Bronchial epithelial cell (primary cell): ENCODE measurements around the gene CLASP1. TPM values are rescaled to one million over a fixed set of nuclear protein-coding genes. Genes with fewer than 3 reads are reported as not detected.

Experiments used
- DNase-seq: peaks from one replicate; pipeline ENCODE4 v3.0.0-alpha.2; 2010; ENCODE audit warnings: low read depth
- FAIRE-seq: peaks from 2 replicates; lab custom pipeline; 2011; peaks lifted over from hg19 to GRCh38; lab: Jason Lieb, UNC
- H3K27me3 ChIP-seq: 2 replicates; pipeline ENCODE4 v1.5.1; 2011; ENCODE audit warnings: low read length; ENCODE audit not compliant: control insufficient read depth, insufficient read depth
- H3K36me3 ChIP-seq: 2 replicates; pipeline ENCODE4 v1.5.1; 2011; ENCODE audit warnings: low read length; ENCODE audit not compliant: control insufficient read depth, insufficient read depth
- H3K4me3 ChIP-seq: 2 replicates; pipeline ENCODE4 v1.5.1; 2011; ENCODE audit warnings: mild to moderate bottlenecking, low read depth, low read length, control low read depth
- total RNA-seq: library from RNA; depleted of rRNA; stranded (reverse); fragments of >200 nt; gene quantifications from 2 replicates; pipeline ENCODE4 v1.2.1, GENCODE V29; 2014
- TF ChIP-seq, protein P1 (sequence below): IDR thresholded peaks from 2 replicates; pipeline ENCODE4 v1.5.1; 2011; ENCODE audit warnings: mild to moderate bottlenecking, moderate library complexity, low read length, control low read depth, inconsistent platforms; ENCODE audit not compliant: insufficient read depth, severe bottlenecking

Gene CLASP1
- total RNA-seq, 1 donor from 2014 or later, result 56.9 TPM

DNA sequence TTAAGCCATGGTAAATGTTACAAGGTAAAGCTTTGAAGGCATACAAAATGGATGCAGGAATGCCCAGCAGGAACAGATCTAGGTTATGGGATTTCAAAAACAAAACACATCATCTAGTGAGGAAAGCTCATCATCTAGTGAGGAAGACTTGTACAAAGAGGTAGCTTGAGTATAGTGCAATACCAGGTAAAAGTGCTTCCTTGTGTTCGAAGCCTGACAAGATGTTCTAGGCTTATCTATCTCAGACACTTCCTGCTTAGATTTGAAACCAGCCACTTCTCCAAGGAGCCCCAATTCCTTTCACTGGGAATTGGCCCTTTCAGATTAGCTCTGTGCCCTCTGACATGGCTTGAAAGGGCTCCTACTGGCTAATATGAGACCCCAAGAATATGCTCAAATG lies 73.0 kb downstream of the CLASP1 start:
- DNase-seq (no peak), FAIRE-seq (no peak)
- Histone ChIP-seq H3K27me3 (no peaks in the 10 kb centered on the region), H3K4me3 (no peak overlapping the region), H3K36me3 (no peaks in the 10 kb centered on the region)
- TF ChIP-seq, protein P1, sequence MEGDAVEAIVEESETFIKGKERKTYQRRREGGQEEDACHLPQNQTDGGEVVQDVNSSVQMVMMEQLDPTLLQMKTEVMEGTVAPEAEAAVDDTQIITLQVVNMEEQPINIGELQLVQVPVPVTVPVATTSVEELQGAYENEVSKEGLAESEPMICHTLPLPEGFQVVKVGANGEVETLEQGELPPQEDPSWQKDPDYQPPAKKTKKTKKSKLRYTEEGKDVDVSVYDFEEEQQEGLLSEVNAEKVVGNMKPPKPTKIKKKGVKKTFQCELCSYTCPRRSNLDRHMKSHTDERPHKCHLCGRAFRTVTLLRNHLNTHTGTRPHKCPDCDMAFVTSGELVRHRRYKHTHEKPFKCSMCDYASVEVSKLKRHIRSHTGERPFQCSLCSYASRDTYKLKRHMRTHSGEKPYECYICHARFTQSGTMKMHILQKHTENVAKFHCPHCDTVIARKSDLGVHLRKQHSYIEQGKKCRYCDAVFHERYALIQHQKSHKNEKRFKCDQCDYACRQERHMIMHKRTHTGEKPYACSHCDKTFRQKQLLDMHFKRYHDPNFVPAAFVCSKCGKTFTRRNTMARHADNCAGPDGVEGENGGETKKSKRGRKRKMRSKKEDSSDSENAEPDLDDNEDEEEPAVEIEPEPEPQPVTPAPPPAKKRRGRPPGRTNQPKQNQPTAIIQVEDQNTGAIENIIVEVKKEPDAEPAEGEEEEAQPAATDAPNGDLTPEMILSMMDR, result no peak

DNA sequence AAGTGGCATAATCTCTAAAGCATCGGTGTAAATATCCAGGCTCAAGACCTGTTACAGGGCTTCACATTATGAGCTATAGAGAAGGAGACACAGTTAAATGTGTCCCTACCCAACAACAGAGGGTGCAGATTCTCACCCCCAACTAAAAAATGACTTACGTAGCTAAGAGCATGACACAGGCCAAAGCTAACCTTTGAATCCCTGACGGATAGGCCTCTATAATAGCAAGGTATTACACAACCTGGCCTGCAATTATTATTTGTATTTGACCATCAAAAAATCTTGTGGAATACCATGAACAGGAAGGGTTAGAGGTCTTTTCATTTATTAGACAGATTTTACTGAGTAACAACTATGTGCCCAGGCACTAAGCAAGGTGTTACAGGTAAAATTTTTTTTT lies 73.5 kb downstream of the CLASP1 start:
- TF ChIP-seq, protein P1, result no peak
- Histone ChIP-seq H3K4me3 (no peak overlapping the region), H3K27me3 (no peaks in the 10 kb centered on the region), H3K36me3 (no peaks in the 10 kb centered on the region)
- DNase-seq (no peak), FAIRE-seq (no peak)

DNA sequence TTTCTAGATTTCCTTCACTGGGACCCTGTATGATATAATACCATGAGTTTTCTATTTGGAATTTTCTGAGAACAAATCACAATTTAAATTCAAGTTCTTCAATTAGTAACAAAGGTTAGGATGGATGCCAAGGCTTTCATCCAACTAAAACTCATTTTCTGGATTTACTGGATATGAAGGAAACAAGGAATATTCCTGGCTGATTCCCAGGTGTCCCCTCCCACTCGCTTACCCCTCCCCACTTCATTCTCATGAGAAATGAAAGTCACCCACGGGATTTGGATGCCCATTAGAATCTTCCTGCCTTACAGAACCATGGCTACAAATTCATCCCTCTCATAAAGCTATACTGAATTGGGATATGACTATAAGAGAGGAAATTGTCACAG lies 78.6 kb downstream of the CLASP1 start:
- FAIRE-seq (no peak), DNase-seq (no peak)
- no peaks in the 10 kb centered on the region for H3K36me3 ChIP-seq
- no peaks in the 10 kb centered on the region for H3K27me3 ChIP-seq
- no peak overlapping the region for H3K4me3 ChIP-seq
- TF ChIP-seq, protein P1, result no peak

DNA sequence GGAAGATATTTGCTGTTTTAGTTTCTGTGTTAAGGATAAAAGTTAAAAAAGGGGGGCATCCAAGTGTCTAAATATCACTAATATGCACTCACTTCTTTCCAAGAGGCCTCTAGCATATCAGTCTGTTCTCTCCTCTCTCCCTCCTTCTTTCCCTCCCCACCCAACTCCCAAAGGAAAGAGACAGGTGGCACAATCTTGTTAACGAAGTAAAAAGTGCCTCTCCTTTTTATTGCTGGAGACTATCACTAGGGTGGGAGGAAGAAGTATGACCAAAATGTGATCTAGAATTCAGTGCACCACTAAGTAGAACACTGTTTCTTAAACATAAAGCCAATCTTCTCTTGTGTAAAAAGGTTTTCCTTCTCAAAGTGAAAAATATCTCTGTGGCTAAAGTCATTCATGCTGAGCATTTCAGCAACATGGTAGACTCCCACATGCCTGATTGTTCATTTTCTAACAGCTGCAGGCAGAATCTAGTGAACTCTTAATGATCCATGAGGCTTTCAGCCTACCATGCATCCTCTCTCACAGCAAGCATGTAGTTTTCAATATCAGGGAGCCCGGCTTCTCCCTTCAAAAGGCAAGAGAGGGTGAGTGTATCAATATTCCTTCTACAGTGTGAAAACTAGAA lies 79.1 kb downstream of the CLASP1 start:
- Histone ChIP-seq H3K36me3 (no peaks in the 10 kb centered on the region), H3K4me3 (no peak overlapping the region), H3K27me3 (no peaks in the 10 kb centered on the region)
- no peak for FAIRE-seq
- DNase-seq, result no peak
- TF ChIP-seq, protein P1, result no peak

DNA sequence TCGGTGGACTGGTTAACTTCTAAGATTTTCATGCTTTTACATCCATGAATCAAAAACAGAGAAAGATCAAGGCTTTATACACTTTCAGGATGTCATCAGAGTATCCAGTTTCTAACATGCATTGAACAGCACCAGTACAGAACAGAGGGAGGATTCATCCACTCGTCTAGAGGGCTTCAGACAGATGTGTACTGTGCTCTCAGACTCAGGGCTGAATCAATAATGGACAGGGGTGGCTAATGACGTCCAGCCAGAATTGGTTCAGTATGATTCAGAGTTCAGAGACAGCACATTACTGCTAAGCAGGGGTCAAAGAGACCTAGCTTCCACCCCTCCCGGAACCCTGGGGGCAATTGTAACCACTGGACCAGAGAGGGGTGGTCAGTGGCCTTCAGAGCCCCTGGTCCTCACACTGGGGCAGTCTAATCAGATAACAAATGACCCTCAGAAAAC lies 81.3 kb downstream of the CLASP1 start:
- FAIRE-seq (no peak), DNase-seq (no peak)
- no peaks in the 10 kb centered on the region for H3K36me3 ChIP-seq
- no peaks in the 10 kb centered on the region for H3K27me3 ChIP-seq
- H3K4me3 ChIP-seq, result no peak overlapping the region
- TF ChIP-seq, protein P1, result no peak

DNA sequence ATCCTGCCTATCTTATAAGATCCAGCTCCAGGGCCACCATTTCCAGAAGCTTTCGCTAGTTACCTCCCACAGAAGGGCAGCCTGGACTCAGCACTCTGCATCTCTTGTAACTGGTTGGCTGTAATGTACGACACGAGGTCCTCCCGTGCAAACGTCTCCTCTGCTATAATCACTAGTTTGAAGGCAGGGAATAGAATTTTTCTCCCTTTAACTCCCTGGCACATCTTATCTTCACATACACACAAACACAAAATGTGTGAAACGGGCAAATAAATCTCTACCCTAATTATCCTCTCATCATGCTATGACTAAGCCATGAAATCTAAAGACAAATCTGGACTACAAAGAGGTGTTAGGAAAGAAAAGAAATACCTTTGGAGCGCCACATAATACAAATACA lies 81.8 kb downstream of the CLASP1 start:
- DNase-seq (no peak), FAIRE-seq (no peak)
- Histone ChIP-seq H3K4me3 (no peak overlapping the region), H3K36me3 (no peaks in the 10 kb centered on the region), H3K27me3 (no peaks in the 10 kb centered on the region)
- TF ChIP-seq, protein P1, result no peak
